CD4-positive, alpha-beta T cell treated with Interleukin-17A for 4 hours (primary cell): ENCODE measurements around the gene SMG7.
A peak's percentile ranks its signal among the peaks of the same experiment; 100 is the strongest.
"Not testable (repeated sequence)": the region's sequence is repeated elsewhere in the genome, so short reads cannot be mapped to it uniquely, and the experiment has no call there.

ENCODE experiments used
- DNase-seq: peaks from one replicate; pipeline ENCODE4 v3.0.0-alpha.2; 2020; ENCODE audit warnings: mixed read lengths

The SMG7 gene, protein sequence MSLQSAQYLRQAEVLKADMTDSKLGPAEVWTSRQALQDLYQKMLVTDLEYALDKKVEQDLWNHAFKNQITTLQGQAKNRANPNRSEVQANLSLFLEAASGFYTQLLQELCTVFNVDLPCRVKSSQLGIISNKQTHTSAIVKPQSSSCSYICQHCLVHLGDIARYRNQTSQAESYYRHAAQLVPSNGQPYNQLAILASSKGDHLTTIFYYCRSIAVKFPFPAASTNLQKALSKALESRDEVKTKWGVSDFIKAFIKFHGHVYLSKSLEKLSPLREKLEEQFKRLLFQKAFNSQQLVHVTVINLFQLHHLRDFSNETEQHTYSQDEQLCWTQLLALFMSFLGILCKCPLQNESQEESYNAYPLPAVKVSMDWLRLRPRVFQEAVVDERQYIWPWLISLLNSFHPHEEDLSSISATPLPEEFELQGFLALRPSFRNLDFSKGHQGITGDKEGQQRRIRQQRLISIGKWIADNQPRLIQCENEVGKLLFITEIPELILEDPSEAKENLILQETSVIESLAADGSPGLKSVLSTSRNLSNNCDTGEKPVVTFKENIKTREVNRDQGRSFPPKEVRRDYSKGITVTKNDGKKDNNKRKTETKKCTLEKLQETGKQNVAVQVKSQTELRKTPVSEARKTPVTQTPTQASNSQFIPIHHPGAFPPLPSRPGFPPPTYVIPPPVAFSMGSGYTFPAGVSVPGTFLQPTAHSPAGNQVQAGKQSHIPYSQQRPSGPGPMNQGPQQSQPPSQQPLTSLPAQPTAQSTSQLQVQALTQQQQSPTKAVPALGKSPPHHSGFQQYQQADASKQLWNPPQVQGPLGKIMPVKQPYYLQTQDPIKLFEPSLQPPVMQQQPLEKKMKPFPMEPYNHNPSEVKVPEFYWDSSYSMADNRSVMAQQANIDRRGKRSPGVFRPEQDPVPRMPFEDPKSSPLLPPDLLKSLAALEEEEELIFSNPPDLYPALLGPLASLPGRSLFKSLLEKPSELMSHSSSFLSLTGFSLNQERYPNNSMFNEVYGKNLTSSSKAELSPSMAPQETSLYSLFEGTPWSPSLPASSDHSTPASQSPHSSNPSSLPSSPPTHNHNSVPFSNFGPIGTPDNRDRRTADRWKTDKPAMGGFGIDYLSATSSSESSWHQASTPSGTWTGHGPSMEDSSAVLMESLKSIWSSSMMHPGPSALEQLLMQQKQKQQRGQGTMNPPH

GRCh38 chr1:183472488-183473216 lies at the start of gene SMG7:
SMG7 (plus strand) TSS chr1:183472499; CDS start chr1:183472621, 122 bp downstream.
- peak; percentile 65 for DNase-seq

GRCh38 chr1:183423541-183423940 lies 48.8 kb upstream of the SMG7 start:
- no peak for DNase-seq

GRCh38 chr1:183424691-183425090 lies 47.6 kb upstream of the SMG7 start:
- no peak for DNase-seq

GRCh38 chr1:183427591-183427990 lies 44.7 kb upstream of the SMG7 start:
- DNase-seq: not testable (repeated sequence)

DNA sequence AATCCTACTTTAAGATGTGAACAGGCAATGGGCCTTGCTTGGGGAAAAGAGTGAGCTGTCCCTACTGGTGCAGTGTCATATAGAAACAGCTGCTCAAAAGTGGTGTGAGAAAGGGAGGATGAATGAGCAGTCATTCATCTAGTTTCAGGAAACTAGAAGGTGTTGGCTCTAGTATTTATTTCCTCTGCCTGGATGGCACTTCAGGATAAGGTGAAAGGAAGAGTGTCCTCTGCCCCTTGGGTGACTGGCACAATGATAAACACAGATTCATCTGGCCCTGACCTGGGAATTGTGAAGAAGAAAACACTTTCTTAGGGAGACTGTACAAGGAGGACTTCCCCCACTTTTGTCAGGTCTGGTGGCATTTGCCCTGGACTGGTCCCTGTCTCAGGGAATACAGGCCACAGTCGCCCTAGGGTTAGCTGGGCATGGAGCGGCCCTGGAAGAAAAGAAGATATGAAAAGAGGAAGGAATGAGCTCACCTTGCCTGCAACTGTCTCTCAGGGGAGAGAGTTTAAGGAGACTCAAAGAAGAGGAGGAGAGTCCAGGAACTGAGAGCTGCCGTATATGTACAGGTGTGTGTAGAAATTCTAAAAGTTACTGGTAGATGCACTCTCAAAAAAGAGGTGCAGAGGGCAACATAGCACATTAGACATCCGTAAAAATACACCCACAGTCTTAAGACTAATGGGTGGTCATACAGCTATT lies 40.3 kb upstream of the SMG7 start:
- DNase-seq: no peak

GRCh38 chr1:183432548-183432875 lies 39.8 kb upstream of the SMG7 start:
- DNase-seq: no peak

- no peak for DNase-seq
Observed at GRCh38 chr1:183433703-183434102, 38.6 kb upstream of the SMG7 start.

GRCh38 chr1:183435497-183435896 lies 36.8 kb upstream of the SMG7 start:
- DNase-seq: no peak

DNA sequence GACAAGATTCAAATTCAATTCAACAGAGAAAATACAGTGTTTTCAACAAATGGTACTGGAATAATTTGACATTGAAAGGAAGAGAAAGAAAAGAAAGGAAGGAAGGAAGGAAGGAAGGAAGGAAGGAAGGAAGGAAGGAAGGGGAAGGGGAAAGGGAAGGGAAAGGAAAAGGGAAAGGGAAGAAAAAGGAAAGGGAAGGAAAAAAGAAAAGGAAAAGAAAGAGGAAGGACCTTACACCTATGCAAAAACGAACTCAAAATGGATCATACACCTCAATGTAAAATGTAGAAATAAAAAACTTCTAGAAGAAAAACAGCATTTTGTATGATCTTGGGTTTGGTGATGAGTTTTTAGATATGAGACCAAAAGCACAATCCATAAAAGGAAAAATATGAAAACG lies 34.2 kb upstream of the SMG7 start:
- no peak for DNase-seq

DNA sequence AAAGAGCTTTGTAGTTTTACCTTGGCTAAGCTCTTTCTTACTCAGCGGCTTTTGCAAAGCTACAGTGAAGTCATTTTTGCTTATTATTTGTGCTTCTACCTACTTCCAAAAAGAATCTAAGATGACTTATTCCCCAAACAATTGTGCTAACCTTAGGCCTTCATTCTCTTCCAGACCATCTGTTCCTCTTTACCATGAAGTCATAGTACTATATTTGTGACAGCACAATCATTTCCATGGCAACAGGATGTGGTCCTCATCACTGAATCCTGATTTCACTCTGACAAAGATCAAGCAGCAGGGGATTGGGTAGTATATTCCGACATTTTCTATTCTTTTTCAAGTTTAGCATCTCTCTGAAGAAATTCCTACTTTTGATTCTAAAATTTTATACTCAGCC lies 29.3 kb upstream of the SMG7 start:
- DNase-seq: no peak

- no peak for DNase-seq
Observed at GRCh38 chr1:183443466-183443865, 28.8 kb upstream of the SMG7 start.

GRCh38 chr1:183444243-183444642 lies 28.1 kb upstream of the SMG7 start:
- no peak for DNase-seq

DNA sequence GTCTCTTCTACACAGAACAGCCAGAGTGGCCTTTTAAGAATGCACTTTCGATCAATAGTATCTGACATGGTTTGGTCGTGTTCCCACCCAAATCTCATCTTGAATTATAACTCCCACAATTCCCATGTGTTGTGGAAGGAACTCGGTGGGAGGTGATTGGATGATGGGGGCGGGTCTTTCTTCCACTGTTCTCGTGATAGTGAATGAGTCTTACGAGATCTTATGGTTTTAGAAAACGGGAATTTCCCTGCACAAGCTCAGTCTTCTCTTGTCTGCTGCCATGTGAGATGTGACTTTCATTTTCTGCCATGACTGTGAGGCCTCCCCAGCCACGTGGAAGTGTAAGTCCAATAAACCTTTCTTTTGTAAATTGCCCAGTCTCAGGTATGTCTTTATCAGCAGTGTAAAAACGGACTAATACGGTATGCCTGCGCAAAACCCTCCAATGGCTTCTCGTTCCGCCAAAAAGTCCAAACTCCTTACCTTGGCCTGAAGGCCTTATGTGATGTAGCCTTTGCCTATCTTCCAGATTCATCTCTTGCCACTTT lies 23.0 kb upstream of the SMG7 start:
- DNase-seq: no peak

DNA sequence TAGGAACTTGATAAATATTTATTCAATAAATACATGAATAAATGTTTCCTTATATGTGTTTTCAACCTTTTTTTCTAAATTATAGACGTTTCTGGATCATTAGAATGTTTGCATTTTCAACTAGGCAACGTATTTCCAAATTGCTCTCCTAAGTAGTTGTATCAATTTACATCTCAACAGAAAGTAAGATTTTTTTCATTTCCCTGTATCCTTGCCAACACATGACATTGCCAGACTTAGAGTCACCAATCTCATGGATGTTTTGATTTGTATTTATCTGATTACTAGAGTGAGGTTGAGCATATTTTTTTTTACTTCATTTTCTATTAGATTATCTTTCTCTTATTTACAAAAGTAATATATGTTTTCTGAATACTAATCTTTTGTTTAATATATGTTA lies 22.2 kb upstream of the SMG7 start:
- no peak for DNase-seq

DNA sequence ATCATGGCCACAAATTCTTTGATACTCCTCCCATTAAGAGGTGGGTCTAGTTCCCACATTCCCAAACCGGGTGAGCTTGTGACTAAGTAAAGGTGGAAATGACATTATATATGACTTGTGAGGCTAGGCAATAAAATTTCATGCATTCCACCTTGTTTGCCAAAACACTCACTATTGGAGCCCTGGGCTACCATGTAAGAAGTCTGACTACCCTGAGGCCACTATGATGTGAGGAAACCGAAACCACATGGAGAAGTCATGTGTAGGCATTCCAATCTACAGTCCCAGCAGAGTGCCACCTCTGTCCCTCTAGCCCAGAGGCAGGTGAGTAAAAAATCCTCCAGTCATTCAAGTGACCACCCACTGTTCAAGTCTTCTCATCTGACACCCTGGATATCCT lies 17.9 kb upstream of the SMG7 start:
- no peak for DNase-seq

DNA sequence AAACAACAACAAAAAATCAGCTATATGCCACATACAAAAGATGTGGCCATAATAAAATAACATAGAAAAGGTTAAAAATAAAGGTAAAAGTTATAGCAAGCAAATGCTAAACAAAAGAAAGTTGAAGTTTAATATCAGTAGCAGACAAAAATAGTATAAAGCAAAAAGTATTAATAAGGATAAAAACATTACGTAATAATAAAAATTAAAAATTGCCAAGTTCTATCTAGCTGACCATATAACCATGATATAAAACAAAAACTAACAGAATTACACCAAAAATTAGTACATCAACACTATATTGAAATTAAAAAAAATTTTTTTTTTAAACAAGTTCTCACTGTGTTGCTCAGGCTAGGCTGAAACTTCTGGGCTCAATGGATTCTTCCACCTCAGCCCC lies 15.5 kb upstream of the SMG7 start:
- no peak for DNase-seq

GRCh38 chr1:183457449-183457848 lies 14.8 kb upstream of the SMG7 start:
- DNase-seq: no peak

GRCh38 chr1:183460596-183460995 lies 11.7 kb upstream of the SMG7 start:
- no peak for DNase-seq

GRCh38 chr1:183461350-183461749 lies 10.9 kb upstream of the SMG7 start:
- DNase-seq: no peak

GRCh38 chr1:183463566-183463965 lies 8.7 kb upstream of the SMG7 start:
- no peak for DNase-seq

DNA sequence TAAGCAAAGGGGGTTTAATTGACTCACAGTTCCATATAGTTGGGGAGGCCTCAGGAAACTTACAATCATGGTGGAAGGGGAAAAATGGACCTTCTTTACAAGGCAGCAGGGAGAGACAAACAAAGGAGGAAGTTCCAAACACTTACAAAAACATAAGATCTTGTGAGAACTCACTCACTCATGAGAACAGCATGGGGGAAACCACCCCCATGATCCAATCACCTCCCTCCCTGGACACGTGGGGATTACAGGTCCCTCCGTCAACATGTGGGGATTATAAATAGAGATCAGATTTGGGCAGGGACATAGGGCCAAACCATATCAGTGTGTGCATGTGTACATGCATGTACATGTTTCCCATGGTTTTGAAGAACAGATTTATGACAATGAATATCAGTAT lies 5.5 kb upstream of the SMG7 start:
- DNase-seq: no peak

DNA sequence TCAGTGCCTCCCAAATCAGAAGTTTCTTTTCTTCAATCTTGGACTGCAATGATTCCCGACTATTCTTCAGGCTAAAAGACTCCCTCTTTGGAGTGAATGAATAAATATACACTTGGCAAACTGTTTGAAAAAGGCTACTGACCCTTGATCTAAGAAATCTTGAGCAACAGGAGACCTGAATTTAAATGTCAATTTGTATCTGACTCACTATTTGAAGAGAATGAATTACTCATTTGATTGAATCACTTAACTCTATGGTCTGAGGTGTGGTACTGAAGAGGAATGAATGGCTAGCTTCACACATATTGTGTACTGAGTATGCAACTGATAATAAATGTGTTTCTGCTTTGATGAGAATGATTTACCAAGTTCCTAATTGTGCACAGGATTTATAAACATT lies 4.6 kb upstream of the SMG7 start:
- DNase-seq: no peak
